Transverse colon (tissue), 4 donors: ENCODE measurements around the gene APMAP. TPM values are rescaled to one million over a fixed set of nuclear protein-coding genes. Genes with fewer than 3 reads are reported as not detected.

ENCODE experiments used
- DNase-seq: peaks from one replicate; pipeline ENCODE4 v3.0.0-alpha.2; 2019
- H3K27ac ChIP-seq, 4 donors: fragments of 200-600 bp; sonication (generic); 2 replicates each; pipeline ENCODE4 v1.5.1; 2016 to 2018; ENCODE audit warnings: inconsistent platforms in 4 of 4
- H3K27me3 ChIP-seq: fragments of 200-600 bp; sonication (generic); 2 replicates; pipeline ENCODE4 v1.5.1; 2017; ENCODE audit warnings: inconsistent platforms
- H3K36me3 ChIP-seq, 4 donors: fragments of 200-600 bp; sonication (generic); 2 replicates each; pipeline ENCODE4 v1.5.1; 2017 to 2019; ENCODE audit warnings: inconsistent platforms in 4 of 4
- H3K4me1 ChIP-seq, 4 donors: fragments of 200-600 bp; sonication (generic); 2 replicates each; pipeline ENCODE4 v1.5.1; 2017 to 2020; ENCODE audit warnings: inconsistent platforms in 4 of 4
- H3K4me3 ChIP-seq, 4 donors: fragments of 200-600 bp; sonication (generic); 1 replicate in 1 of 4; 2 replicates in 3 of 4; pipeline versions ENCODE4 v1.5.1 to v1.6.1; 2017 to 2019; ENCODE audit warnings: inconsistent platforms in 4 of 4
- H3K9me3 ChIP-seq, 2 donors: fragments of 200-600 bp; sonication (generic); 2 replicates each; pipeline ENCODE4 v1.5.1; 2017 to 2019; ENCODE audit warnings: inconsistent platforms in 2 of 2
- EP300 ChIP-seq: sonication (generic); formaldehyde crosslinking; IDR thresholded peaks from one replicate; pipeline ENCODE4 v1.6.1; 2017; ENCODE audit warnings: antibody characterized with exemption, low read depth
- POLR2A ChIP-seq: fragments of 450-650 bp; IDR thresholded peaks from one replicate; pipeline ENCODE4 v1.6.1; 2016; ENCODE audit warnings: antibody characterized with exemption, mild to moderate bottlenecking, moderate library complexity
- POLR2AphosphoS5 ChIP-seq, 3 donors: sonication (generic); formaldehyde crosslinking; IDR thresholded peaks; one replicate each; pipeline ENCODE4 v1.6.1; 2016; ENCODE audit warnings: antibody characterized with exemption in 3 of 3
- WGBS, 2 donors: methylation state at CpG; one replicate each; pipeline ENCODE4 v1.1.5; 2018; ENCODE audit warnings: low coverage in 1 of 2; 5-methylcytosine and 5-hydroxymethylcytosine counted together
- in situ Hi-C, 4 donors: fragments of 200-750 bp; cut with MboI; loops; one replicate each; pipeline versions ENCODE4 v1.15.0 to v1.15.1; 2017; ENCODE audit warnings: low sequenced_read_pairs in 3 of 4, low pct_ligation_motif_present in 1 of 4, low pct_unique_long_range_greater_than_20kb in 1 of 4
- intact Hi-C: fragments of 100-400 bp; cut with DNase I; formaldehyde crosslinking; loops from one replicate; pipeline ENCODE4 v1.15.1; 2023; ENCODE audit warnings: low total_unique reads
- total RNA-seq, 4 donors: library from RNA; depleted of rRNA; stranded (reverse); fragments of >200 nt; gene quantifications; one replicate each; pipeline ENCODE4 v1.1.0, GENCODE V29; 2016
- TF ChIP-seq, protein P1 (sequence below), 5 experiments: fragments of 200-600 bp in 3 of 5; fragments of 450-650 bp in 2 of 5; sonication (generic) in 3 of 5; IDR thresholded peaks; 1 replicate in 2 of 5; 2 replicates in 3 of 5; pipeline ENCODE4 v1.5.1; 2016 to 2017; ENCODE audit warnings: antibody characterized with exemption in 5 of 5, inconsistent platforms in 3 of 5, mild to moderate bottlenecking in 2 of 5, moderate library complexity in 1 of 5

The APMAP gene
- total RNA-seq, 4 donors from 2014 or later, result 14.9 to 88.6 (median 50.2) TPM

DNA sequence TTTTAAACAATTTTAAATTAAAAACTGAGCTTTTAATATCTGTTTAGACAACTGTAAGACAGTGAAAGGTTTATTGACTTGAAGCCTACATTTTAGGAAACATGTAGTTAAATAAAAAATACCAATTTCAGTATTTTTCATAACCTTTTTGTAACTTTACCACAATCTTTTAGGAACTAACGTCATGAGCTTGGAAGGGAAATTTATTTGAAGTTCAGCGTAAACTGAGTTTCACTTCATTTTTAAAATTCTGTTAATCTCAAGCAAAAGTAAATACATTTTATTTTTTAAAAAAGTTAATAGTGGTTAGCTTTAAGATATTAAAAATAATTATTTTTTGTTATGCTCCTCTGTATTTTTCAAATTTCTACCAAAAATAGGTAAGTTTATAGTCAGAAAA is 38.0 kb downstream of the APMAP start:
- Histone ChIP-seq H3K27me3 (peaks cover 4% of the 10 kb centered on the region), H3K36me3 (peaks cover 0 to 5% (median 0%) of the 10 kb centered on the region in 4 donors), H3K4me3 (no peak overlapping the region), H3K9me3 (no peaks in the 10 kb centered on the region), H3K4me1 (peaks cover 0 to 2% (median 0%) of the 10 kb centered on the region in 4 donors), H3K27ac (no peak overlapping the region)
- DNase-seq, result no peak
- intact Hi-C loops, result loop anchor here (10.0 kb wide), 1 partner anchor 1710 kb away; no protein-coding TSS in a partner anchor
- in situ Hi-C loops, result no loop called here
- 66 to 87% methylated on average over 2 of the region's 2 CpGs for WGBS, 2 donors
- no peak for TF ChIP-seq POLR2AphosphoS5 (IDR thresholded peaks at IDR 0.05)

DNA sequence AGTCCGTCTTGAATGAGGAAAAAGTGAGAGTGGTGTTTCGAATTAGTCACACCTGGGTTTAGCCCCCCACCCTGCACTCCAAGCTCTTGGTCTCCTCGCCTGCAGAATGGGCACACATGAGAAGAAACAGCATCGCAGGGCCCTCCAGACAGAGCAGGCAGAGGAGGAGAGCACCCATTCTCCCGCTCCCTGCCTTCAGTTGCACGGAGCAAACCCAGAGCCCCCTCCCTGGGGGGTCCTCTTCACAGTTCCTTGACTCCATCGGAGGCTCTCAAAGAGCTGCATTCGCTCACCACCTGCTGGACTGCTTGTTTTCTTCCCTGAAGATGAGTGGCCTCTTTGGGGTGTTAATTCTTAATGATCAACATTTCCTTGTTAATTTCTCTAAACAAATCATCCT is 38.4 kb downstream of the APMAP start:
- Histone ChIP-seq H3K4me3 (no peak overlapping the region), H3K27ac (no peak overlapping the region), H3K9me3 (no peaks in the 10 kb centered on the region), H3K27me3 (peaks cover 4% of the 10 kb centered on the region), H3K36me3 (peaks cover 0 to 5% (median 0%) of the 10 kb centered on the region in 4 donors), H3K4me1 (peaks cover 0 to 2% (median 0%) of the 10 kb centered on the region in 4 donors)
- 76% methylated on average over 8 of the region's 8 CpGs; no CpG with 5 or more reads in 1 of the 2 donors for WGBS, 2 donors
- intact Hi-C loops (loop anchor here (10.0 kb wide), 1 partner anchor 1709 kb away; no protein-coding TSS in a partner anchor), in situ Hi-C loops (no loop called here)
- TF ChIP-seq, protein P1, sequence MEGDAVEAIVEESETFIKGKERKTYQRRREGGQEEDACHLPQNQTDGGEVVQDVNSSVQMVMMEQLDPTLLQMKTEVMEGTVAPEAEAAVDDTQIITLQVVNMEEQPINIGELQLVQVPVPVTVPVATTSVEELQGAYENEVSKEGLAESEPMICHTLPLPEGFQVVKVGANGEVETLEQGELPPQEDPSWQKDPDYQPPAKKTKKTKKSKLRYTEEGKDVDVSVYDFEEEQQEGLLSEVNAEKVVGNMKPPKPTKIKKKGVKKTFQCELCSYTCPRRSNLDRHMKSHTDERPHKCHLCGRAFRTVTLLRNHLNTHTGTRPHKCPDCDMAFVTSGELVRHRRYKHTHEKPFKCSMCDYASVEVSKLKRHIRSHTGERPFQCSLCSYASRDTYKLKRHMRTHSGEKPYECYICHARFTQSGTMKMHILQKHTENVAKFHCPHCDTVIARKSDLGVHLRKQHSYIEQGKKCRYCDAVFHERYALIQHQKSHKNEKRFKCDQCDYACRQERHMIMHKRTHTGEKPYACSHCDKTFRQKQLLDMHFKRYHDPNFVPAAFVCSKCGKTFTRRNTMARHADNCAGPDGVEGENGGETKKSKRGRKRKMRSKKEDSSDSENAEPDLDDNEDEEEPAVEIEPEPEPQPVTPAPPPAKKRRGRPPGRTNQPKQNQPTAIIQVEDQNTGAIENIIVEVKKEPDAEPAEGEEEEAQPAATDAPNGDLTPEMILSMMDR (IDR thresholded peaks at IDR 0.05), result no peak
- no peak for DNase-seq

DNA sequence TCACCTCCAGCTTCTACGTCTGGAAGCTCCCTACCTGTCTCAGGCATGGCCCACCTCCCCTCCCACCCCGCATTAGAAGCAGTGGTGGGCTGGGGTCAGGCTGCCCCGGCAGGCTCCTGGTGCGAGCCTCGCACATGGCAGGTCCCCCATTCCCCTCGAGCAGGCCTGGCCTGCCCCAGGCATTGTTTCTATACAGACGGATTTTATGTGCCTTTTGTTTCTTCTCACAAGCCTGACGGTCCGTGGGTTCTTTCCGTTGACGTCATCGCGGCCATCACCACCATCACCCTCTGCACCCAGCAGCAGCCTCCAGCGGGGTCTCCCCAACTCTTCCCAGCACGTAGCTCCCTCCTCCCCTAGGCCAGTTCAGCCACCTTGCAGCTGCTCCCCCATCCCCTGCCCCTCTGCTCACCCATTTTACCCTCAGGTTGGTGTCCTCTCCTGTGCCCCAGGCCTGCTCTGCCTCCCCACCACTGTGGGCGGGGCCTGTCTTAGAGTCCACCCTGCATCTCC is 38.9 kb downstream of the APMAP start:
- no peak for DNase-seq
- H3K4me1 ChIP-seq, result peaks cover 0 to 2% (median 0%) of the 10 kb centered on the region in 4 donors
- intact Hi-C loops (loop anchor here (10.0 kb wide), 1 partner anchor 1709 kb away; no protein-coding TSS in a partner anchor), in situ Hi-C loops (no loop called here)
- 52 to 84% methylated on average over 5 to 16 of the region's 16 CpGs for WGBS, 2 donors
- peaks cover 0 to under 1% (median 0%) of the 10 kb centered on the region in 4 donors for H3K36me3 ChIP-seq
- H3K27ac ChIP-seq, result no peak overlapping the region
- no peaks in the 10 kb centered on the region for H3K9me3 ChIP-seq
- peaks cover 4% of the 10 kb centered on the region for H3K27me3 ChIP-seq
- TF ChIP-seq POLR2AphosphoS5 (IDR thresholded peaks at IDR 0.05), result no peak
- TF ChIP-seq POLR2A, result no peak
- no peak for TF ChIP-seq EP300
- TF ChIP-seq, protein P1 (IDR thresholded peaks at IDR 0.05), result no peak
- H3K4me3 ChIP-seq, result no peak overlapping the region

DNA sequence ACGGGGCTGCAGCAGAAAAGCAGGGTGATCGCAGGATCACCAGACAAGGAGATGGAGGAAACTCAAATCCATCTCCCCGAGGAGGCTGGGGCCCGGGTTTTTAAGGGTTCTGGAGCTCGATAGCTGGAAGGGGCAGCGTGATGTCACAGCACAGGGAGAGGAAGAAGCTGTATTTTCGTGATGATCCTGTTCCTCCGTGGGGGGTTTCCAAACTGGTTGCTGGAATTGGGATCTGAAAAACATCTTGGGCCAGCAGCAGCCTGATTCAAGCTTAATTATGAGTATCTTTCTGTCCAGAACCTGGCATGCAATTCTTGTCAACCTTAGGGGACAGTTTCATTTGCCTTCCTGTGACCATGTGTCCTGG is 39.4 kb downstream of the APMAP start:
- Histone ChIP-seq H3K4me3 (no peak overlapping the region), H3K27me3 (peaks cover 4% of the 10 kb centered on the region), H3K27ac (no peak overlapping the region), H3K4me1 (peaks cover 0 to 2% (median 0%) of the 10 kb centered on the region in 4 donors), H3K36me3 (no peaks in the 10 kb centered on the region), H3K9me3 (no peaks in the 10 kb centered on the region)
- in situ Hi-C loops (no loop called here), intact Hi-C loops (loop anchor here (10.0 kb wide), 1 partner anchor 1708 kb away; no protein-coding TSS in a partner anchor)
- TF ChIP-seq POLR2AphosphoS5 (IDR thresholded peaks at IDR 0.05) (no peak), EP300 (no peak), POLR2A (no peak)
- TF ChIP-seq, protein P1 (IDR thresholded peaks at IDR 0.05), result no peak
- WGBS, 2 donors, result 70% methylated on average over 8 of the region's 8 CpGs; no CpG with 5 or more reads in 1 of the 2 donors
- DNase-seq, result no peak
